ENCODE results near the gene TMEM132D. TPM values are rescaled to one million over a fixed set of nuclear protein-coding genes. Genes with fewer than 3 reads are reported as not detected.

The TMEM132D gene
- total and polyA plus RNA-seq, 2 of the 8 experiments (the other 6 are each of a cell fraction or from before 2014, with no cell fraction given) = 3.5 to 10.1 TPM

GRCh38 chr12:129811963-129812362 lies 91.9 kb downstream of the TMEM132D start (continued):
- TF ChIP-seq RAD21 (IDR thresholded peaks at IDR 0.05 in 1 of 2, conservative IDR thresholded peaks at IDR 0.05 in 1 of 2; ENCODE audit: low read depth in 2 of 2, low read length in 2 of 2) = no peak
- no peak for TF ChIP-seq SIRT6 (IDR thresholded peaks at IDR 0.05; ENCODE audit: low read length)
- no peak for TF ChIP-seq GTF2F1 (IDR thresholded peaks at IDR 0.05; ENCODE audit: borderline replicate concordance, low read depth, low read length)
- TF ChIP-seq MAX (IDR thresholded peaks at IDR 0.05) = no peak

All from H1 (cell line).